ENCODE data around the gene CPT1B. TPM values are rescaled to one million over a fixed set of nuclear protein-coding genes. Genes with fewer than 3 reads are reported as not detected.

CPT1B gene
- polyA plus RNA-seq, 1 donor from 2014 or later = 72.4 TPM

GRCh38 chr22:50550395-50550794 is 27.8 kb downstream of the CPT1B start:
- Histone ChIP-seq H3K9me3 (ENCODE audit: low read length) (no peaks in the 10 kb centered on the region), H3K9ac (ENCODE audit: low read length) (no peak overlapping the region), H3K27ac (ENCODE audit: low read length) (no peak overlapping the region), H3K9me2 (ENCODE audit: insufficient read depth, low read length) (no peaks in the 10 kb centered on the region), H3K27me3 (ENCODE audit: insufficient read depth, low read depth, low read length) (no peaks in the 10 kb centered on the region), H3K4me3 (ENCODE audit: low read length) (no peak overlapping the region), H3K36me3 (ENCODE audit: insufficient read depth, low read length) (no peaks in the 10 kb centered on the region), H3K79me2 (replicated peaks; ENCODE audit: insufficient read depth, low read length) (no peaks in the 10 kb centered on the region), H4K20me1 (ENCODE audit: insufficient read depth) (no peaks in the 10 kb centered on the region), H2AFZ (ENCODE audit: low read depth, low read length) (no peak overlapping the region), H3F3A (ENCODE audit: insufficient read depth, low read length, poor library complexity, severe bottlenecking) (no peaks in the 10 kb centered on the region), H3K4me2 (ENCODE audit: low read length) (no peak overlapping the region)
- TF ChIP-seq EP300 (conservative IDR thresholded peaks at IDR 0.05; ENCODE audit: poor library complexity, severe bottlenecking) = no peak

GRCh38 chr22:50548921-50549790 is 29.1 kb downstream of the CPT1B start:
- no peak overlapping the region for H3K27ac ChIP-seq (ENCODE audit: low read length)

More at GRCh38 chr22:50548921-50549790, 29.1 kb downstream of the CPT1B start:
- H3K4me3 ChIP-seq (ENCODE audit: low read length) = no peak overlapping the region
- H3K27me3 ChIP-seq (ENCODE audit: insufficient read depth, low read depth, low read length) = peaks cover 7% of the 10 kb centered on the region
- H4K20me1 ChIP-seq (ENCODE audit: insufficient read depth) = no peaks in the 10 kb centered on the region
- no peaks in the 10 kb centered on the region for H3K9me3 ChIP-seq (ENCODE audit: low read length)
- no peaks in the 10 kb centered on the region for H3K9me2 ChIP-seq (ENCODE audit: insufficient read depth, low read length)
- no peak overlapping the region for H3K4me2 ChIP-seq (ENCODE audit: low read length)
- H3K9ac ChIP-seq (ENCODE audit: low read length) = no peak overlapping the region
- H2AFZ ChIP-seq (ENCODE audit: low read depth, low read length) = no peak overlapping the region
- H3K36me3 ChIP-seq (ENCODE audit: insufficient read depth, low read length) = no peaks in the 10 kb centered on the region
- no peaks in the 10 kb centered on the region for H3F3A ChIP-seq (ENCODE audit: insufficient read depth, low read length, poor library complexity, severe bottlenecking)
- no peaks in the 10 kb centered on the region for H3K79me2 ChIP-seq (replicated peaks; ENCODE audit: insufficient read depth, low read length)
- TF ChIP-seq SMC3 (conservative IDR thresholded peaks at IDR 0.05; ENCODE audit: poor library complexity) (no peak), EZH2 (IDR thresholded peaks at IDR 0.05; ENCODE audit: borderline replicate concordance, insufficient read depth, low read length, poor library complexity, severe bottlenecking) (no peak), TAF1 (IDR thresholded peaks at IDR 0.05; ENCODE audit: low read depth) (no peak), POLR2AphosphoS5 (IDR thresholded peaks at IDR 0.05) (no peak), MXI1 (conservative IDR thresholded peaks at IDR 0.05; ENCODE audit: poor library complexity, severe bottlenecking) (no peak), RAD21 (conservative IDR thresholded peaks at IDR 0.05) (no peak), EP300 (conservative IDR thresholded peaks at IDR 0.05; ENCODE audit: poor library complexity, severe bottlenecking) (no peak), REST (IDR thresholded peaks at IDR 0.05; ENCODE audit: borderline replicate concordance) (no peak), CTCF (IDR thresholded peaks at IDR 0.05; ENCODE audit: poor library complexity, severe bottlenecking) (no peak)

Measured in neural cell (in vitro differentiated cells).